Forelimb muscle (tissue), 1 donor: Measurements from ENCODE around the gene MIPEP. TPM values are rescaled to one million over a fixed set of nuclear protein-coding genes. Genes with fewer than 3 reads are reported as not detected.
"Not testable (repeated sequence)": the region's sequence is repeated elsewhere in the genome, so short reads cannot be mapped to it uniquely, and the experiment has no call there.

ENCODE experiments used
- DNase-seq: peaks from one replicate; pipeline ENCODE4 v3.0.0-alpha.2; 2013; ENCODE audit warnings: low read depth
- polyA plus RNA-seq: library from polyadenylated mRNA; unstranded; fragments of 120-200 nt; gene quantifications from one replicate; pipeline ENCODE4 v1.2.1, GENCODE V29; 2013; ENCODE audit not compliant: insufficient read length

MIPEP gene
- polyA plus RNA-seq, 1 donor, result 7.9 TPM

DNA sequence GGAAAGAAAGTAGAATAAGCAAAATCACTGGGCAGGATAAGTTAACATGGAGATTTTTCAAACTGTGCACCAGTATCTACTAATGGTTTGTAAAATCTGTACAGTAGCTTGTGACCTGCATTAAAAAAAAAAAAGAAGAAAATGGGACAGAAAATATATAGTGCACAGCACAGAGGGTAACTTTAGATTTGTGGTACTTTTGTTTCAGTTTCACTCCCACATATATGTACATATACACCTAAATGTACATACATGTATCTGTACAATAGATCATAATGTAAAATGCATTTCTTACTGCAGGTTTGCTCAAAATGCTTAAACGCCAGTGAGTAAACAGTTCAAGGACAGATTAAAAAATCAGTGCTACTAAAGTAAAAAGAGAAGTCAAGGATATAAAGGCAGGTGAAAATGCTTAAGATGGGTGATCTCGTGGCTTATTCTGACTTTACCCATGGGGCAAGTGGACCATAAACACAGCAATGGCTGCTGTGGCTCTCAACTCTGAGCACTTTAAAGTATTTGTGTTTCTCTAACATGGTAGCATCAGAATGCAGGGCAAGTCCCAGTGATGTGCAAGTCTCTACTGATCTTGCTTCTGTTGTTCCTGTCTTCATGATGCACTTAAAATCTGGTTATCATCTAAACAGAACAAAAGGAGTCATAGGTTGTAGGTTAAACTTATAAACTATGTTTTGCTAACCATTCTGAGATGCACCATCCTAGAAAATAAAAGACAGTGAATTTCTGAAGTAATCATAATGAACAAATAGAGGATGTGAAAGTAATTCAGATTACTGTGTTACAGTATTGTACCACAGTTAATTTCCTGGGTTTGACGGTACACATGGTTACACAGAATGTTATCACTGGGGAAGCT is 112.3 kb downstream of the MIPEP start:
- no peak for DNase-seq

DNA sequence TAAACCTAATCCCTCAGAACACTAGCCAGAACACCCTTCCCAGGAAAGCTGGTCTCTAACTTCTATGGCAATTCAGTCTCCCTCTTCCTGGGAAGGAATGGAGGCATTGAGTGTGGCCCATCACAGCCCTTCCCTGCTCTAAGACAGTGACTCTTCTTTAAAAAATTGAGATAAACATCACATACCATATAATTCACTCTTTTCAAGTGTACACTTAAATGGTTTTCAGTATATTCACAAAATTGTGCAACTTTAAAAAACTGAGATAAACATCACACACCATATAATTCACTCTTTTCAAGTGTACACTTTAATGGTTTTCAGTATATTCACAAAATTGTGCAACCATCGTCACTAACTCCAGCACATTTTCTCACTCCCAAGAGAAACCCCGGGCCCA is 116.5 kb downstream of the MIPEP start:
- no peak for DNase-seq

DNA sequence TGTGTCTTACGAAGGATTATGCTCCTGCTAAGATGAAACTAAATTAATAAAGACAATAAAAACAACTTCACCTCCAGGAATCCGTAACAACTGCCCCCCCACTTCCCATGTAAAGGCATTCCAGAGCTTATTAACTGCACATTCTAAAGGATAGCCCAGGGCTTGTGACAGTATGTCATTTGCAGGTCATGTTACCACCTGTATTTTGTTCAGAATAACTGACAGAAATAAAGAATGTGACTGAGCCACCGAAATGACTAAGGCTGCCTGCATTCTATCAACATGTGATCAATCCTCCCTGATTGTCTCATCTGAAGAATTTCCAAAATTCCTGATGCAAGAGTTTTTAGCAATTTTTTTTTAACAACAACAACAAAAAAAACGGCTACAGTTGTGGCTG is 117.2 kb downstream of the MIPEP start:
- DNase-seq, result no peak

DNA sequence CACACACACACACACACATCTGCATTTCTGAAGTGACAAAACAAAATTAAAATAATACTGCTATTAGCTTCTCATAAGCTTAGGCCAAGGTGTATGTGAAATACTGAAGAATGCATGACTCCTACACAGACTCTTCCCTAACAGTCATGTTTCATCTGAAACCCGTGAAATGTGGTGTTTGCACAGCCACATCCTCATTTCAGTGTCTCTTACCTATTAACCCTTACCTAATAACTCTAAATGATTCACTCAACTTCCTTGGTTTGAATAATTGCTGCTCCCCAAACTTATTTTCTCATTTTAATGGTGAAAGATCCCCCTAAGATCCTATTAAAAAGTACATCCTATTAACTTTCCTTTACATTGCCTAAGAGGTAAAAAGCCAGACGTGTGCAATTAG is 117.6 kb downstream of the MIPEP start:
- no peak for DNase-seq

DNA sequence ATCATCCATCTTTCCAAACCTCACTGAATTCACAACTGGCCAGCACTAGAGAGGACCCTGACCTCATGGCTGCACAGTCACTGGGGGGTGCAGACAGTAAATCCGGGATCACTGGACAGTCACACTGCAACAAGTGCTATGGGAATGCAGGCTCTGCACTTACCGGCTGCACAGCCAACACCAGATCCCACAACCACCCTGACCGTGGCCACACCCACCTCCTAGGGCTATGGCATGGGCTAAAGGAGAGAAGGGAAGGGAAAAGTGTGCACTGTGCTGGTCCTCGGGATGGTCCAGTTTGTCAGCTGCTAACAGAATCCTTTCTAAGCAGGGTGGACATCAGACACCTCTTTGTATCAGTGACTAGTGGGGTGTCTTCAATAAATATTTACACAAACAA is 118.2 kb downstream of the MIPEP start:
- DNase-seq, result no peak

DNA sequence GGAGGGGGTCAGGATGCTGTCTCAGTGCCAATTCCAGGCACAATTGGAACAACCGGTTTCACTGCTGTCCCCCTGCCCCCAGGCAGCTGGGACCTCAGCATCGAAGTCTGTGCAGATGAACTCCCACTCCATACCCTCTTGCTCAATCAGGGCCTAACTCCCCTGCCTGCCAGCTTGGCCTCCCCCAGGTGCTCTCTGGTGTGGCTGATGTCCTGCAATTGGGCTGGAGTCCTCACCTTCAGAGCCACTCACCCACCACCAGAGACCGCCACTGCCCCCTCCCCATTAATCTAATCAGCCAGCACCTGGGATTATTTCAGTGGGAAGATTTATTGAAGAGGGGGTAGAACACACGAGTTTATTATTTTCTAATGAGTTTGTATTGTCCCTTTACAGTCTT is 118.8 kb downstream of the MIPEP start:
- DNase-seq, result no peak

DNA sequence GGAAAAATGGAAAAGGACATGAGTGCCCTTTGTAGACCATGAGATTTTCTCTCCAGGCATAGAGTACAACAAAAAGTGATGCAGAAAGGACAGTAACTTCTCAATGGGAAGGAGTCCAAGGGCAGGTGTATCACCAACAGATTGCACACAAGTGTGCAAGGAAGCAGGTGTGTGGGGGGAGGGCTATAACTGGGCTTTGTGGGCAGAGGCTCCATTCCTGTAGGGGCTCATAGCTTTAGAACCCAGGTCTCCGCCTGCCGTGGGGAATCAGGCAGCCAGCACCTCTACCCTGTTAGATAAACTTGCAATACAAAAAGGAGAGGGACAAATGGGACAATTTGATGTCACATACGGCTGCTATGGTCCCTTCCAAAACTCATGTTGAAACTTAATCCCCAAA is 119.8 kb downstream of the MIPEP start:
- no peak for DNase-seq

DNA sequence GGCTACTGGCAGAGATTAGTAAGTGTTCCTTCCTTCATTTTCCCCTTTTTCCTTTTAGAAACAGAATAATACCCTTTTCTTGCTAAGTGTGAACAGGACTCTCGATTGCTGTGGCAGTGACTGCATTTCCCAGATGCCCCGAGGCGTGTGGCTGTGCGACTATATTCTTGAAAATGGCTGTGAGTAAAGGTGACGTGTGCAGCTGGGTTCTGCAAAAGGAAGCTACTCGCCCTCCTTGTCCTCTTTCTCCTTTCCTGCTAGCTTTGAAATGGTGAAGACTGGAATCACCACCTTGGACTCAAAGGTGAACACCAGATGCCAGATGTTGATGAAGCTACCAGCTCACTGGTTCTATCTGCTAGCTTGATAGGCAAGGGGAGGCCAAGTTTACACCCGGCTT is 121.4 kb downstream of the MIPEP start:
- DNase-seq, result no peak

DNA sequence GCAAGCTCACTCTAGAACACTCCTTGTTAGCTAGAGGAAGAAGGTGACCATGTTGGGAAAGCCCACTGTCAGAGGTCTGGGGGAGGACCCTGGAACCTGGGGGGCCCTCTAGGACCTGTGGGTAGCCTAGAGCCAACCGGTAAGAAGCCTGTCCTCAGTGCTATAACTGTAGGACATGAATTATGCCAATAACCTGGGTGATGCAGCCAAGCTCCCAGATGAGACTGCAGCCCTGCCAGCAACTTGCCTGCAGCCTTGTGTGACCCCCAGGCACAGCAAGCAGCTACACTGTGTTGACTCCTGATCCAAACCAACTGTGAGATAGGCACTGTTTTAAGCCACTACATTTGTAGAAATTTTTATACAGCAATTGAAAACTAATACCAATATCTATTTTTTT is 122.3 kb downstream of the MIPEP start:
- DNase-seq, result no peak

DNA sequence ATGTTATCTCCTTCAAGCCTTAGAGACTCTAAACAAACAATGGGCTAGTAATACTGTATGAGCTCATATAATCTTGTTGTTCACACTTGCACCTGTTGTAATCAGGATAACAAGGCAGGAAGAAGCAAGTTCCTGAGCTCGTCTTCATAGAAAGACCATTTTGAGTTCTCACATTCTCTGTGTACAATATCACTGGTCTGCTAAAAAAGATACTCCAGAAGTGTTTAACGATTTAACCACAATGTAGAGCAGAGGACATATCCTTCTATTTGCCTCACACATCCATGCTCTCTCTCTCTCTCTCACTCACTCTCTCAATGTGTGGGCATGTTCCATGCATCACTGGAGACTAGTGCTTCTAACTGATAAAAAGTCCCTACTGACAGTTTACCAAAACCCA is 122.9 kb downstream of the MIPEP start:
- DNase-seq, result no peak

DNA sequence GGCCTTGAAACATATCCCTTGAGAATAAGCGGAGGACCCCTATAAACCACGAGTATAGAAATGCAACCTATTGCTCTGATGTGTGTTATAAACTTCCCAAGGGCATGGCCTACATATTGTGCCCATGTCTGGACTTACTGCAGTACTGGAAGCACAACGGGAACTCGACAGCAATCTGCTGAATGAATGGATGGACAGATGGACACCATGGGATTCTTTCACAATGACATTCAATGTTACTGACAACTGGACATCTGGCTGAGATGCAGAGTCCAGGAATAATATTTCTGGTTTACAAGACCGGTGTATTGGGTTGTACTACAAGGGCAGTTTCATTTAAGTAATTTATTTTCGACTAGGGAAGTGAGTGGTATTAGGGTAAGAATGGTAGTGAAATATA is 123.7 kb downstream of the MIPEP start:
- DNase-seq, result no peak

DNA sequence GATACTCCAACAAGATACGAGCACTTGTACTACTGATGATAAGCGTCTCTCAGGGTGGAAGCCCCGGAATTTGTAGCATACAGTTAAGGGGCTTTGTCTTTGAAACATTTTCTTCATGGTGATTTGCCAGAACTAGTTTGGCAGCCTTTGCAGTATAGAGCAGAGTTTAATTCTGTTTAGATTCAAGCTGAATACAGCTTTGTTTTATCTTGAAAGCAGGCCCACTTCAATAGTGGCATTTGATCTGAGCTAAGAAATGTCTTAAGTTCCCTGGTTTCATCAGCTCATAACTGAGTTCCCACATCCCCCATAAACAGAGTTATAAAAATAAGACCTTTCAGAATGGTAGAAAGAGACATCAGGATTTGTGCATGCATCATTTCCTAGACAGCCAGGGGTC is 125.9 kb downstream of the MIPEP start:
- no peak for DNase-seq

DNA sequence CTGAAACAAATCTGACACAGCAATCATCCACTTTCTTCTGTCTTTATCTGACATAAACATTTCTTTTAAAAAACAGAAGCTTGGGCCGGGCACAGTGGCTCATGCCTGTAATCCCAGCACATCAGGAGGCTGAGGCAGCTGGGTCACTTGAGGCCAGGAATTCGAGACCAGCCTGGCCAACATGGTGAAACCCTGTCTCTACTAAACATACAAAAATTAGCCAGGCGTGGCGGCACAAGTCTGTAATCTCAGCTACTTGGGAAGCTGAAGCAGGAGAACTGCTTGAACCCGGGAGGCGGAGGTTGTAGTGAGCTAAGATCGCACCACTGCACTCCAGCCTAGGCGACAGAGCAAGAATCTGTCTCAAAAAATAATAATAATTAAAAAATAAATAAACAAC is 127.4 kb downstream of the MIPEP start:
- DNase-seq, result not testable (repeated sequence)

DNA sequence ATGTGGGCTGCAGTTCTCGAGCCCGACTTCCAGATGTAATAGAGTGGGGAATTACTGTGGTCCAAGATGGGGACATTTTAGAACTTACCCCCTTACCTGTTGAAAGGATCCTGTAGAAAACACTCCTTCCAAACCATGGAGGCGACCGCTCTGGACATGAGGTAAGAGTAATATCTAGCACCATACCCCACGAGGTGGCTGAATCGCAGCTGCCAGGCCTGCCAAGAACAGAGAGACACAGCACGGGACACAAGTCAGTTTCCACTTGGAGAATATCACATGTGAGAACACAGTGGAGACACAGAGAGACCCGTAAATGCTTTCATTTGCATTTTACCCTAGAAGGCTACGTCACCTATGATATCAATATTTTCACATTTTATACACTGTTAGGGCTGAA is 129.2 kb downstream of the MIPEP start:
- DNase-seq, result no peak

DNA sequence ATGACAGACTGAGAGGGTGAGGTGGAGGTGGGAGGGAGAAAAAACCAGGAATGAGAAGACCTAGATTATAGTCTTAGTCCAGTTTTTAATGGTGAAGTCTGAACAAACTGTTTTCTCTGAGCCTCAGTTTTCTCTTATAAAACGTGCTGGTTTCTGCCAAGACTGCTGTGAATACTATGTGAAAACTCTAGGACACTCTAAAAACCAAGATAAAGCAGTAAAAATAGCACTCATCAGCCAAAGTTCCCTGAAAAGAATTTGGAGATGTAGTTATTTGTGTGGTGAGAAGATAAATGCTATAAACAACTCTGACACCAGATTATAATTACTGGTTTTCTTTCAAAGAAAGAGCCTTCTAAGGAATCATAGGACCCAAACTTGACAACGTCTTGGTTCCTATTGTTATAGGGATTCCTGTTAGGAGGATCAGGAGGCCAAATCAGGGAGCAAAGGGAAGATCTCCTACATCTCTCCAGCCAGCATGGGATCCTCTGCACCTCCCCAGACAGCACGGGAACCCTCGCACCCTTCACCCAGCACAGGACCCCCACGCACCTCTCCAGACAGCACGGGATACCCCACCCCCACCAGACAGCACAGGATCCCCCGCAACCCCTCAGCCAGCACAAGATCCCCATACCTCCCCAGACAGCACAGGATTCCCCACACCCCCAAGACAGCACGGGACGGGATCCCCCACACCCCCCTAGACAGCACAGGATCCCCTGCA is 130.2 kb downstream of the MIPEP start:
- DNase-seq, result no peak

DNA sequence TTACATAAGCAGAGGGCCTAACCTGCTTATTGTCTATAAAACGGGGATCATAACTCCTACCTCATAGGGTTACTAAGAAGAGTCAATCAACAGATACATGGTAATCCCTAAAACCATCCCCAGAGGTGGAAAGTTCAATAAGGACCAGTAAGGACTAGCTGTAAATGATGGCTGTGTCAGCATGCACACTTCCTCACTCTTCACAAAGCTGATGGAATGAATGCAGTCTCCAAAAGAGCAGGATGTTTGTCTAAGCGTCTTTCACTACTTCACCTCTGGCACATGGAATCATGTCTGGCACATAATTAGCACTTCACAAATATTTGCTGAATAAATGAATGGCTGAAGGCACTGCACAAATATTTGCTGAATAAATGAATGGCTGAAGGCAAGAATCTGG is 134.2 kb downstream of the MIPEP start:
- DNase-seq, result no peak

DNA sequence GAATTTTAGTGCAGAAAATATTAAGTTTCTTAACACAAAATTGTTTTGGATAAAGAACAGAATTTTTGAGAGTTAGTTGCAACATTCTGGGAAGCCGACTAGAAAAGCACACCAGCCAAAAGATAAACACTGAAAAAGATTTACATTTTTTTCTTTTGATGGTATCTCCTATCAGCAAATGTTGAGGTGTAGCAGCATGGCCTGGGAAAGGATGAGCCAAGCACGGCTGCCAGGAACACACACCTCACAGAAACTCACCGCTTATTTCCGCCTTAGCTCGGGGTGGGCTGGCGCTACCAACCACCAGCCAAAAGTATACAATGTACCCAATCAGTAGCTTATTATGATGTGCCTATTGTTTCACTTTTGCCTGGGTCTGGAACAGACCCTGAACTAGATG is 134.7 kb downstream of the MIPEP start:
- DNase-seq, result no peak

DNA sequence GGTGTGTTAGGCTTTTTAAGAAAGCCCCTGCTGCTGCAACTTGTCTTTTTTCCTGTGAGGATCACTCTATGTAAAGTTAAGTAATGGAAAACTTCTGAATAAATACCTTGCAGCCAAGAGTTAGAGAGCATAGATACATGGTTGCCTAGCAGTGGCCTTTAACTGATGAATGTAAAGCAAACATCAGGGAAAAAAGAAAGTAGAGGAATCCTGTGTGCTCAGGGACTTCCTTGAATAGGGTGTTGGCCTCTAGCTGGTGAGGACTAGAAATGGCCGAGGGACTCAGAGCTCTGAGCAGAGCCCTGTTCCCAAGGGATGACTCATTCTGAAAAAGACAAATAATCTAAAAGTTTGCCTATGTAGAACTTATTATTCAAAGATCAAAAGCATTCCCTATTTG is 135.7 kb downstream of the MIPEP start:
- peak; percentile 14 for DNase-seq

DNA sequence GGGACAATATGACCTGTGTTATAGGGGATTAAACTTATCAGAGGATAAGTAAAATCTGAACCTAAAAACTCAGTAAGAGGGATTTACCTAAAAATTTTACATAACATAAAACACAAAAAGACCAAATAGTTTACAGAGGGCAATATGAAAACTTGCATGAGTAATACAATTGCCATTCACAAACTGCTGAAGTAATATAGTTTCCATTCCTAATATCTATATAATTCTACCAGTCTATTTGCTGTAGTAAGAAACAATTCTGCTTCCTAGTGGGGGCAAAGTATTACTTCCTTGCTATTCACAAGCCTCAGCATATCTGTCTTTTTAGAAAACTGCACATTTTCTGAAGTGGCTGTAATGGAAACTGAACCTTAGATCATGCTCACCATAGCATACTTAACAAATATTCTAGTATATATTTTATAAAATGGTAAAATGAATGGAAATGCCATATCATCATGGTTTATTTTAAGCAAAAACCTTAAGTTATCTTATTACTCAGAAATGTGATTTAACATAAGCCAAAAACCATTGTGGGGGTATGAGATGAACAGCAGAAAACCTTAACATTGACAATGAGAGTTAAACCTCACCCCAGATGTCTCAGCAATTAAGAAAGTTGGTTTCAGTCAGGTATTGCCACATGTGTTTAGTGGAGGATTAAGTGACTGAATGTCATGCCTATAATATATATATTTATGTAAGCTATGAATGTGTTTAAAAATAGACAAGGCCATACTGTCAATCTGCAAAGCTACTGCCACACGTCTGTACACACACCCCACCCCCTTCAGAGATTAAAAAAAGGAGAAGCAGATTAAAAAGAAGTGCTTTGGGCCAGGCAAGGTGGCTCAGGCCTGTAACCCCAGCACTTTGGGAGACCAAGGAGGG is 136.8 kb downstream of the MIPEP start:
- DNase-seq, result no peak

DNA sequence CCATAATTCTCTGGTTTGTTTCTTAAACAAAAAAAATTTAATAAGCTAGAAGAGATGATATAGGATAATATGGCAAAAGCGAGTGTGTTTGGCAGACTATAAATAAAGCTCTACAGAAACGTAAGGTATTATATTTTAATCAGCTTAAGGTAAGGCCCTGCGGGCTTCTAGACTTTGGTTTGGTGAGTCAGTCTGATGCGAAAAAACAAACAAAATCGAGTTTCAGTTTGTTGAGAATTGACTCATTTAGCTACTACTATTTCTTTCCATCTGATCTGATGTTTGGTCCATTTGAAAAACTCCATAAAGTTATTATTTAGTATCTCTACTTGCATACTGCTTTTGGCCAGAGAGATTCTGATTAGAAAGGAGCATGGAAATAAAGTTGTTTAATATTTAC is 138.0 kb downstream of the MIPEP start:
- no peak for DNase-seq

DNA sequence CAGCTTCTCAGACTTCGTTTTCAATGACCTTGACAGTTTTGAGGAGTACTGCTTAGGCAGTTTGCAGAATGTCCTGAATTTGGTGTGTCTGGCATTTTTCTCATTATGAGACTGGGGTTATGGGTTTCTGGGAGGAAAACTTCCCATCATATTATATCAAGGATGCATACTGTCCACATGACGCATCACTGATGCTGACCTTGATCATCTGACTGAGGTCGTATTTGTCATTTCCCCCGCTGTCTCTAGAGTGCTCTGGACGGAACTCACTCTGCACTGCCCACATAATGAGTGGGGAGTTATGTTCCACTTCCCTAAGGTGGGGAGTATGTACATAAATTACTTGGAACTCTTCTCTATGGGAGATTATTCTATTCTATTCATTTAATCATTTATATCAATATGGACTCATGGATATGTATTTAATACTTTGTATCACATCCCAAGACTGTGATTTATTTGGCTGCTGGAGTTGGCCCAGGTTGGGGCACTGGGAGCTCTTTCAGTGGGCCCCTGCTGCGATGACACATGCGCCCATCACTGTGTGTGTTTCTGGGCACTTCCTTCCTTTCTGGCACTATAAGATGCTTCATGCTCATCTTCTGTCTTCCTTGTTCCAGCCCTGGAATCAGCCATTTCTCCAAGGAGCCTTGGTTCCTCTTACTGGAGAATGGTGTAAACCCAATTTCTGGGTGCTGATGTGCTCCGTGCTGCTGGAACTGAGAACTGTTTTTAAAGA is 138.6 kb downstream of the MIPEP start:
- DNase-seq, result no peak
